IPS DF 4.7 (cell line): Measurements from ENCODE around the gene CPEB4.

ENCODE experiments used
- DNase-seq: peaks from one replicate; pipeline ENCODE4 v3.0.0-alpha.2; 2013; ENCODE audit warnings: low spot score; ENCODE audit errors: extremely low read depth

CPEB4 gene

DNA sequence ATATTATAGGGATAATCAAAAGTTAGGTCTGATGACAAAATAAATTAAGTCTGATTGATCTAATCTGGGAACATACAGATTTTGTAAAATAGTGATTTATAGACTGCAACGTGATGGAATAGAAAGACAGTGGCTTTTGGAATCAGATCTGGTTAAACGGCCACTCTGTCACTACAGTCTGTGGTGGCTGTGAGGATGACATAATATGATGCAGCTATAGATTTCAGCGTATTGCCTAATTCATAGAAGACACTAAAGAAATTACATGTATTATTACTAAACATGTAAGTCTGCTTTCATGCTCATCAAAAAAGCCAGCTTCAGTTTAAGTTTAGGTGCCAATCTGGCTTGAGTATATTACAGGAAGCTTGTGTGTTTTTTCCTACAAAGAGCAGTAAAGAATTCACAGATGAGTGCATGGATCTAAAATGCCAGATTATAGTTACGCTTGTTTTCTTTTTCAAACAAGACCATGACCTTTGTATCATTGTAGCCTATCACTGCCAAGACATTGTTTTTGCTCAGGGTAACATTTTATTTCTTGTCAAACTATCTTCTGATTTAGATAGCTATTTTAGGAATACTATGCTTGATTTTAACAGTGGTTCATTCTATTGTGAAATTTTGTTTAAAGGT lies 25.7 kb downstream of the CPEB4 start:
- DNase-seq = no peak

DNA sequence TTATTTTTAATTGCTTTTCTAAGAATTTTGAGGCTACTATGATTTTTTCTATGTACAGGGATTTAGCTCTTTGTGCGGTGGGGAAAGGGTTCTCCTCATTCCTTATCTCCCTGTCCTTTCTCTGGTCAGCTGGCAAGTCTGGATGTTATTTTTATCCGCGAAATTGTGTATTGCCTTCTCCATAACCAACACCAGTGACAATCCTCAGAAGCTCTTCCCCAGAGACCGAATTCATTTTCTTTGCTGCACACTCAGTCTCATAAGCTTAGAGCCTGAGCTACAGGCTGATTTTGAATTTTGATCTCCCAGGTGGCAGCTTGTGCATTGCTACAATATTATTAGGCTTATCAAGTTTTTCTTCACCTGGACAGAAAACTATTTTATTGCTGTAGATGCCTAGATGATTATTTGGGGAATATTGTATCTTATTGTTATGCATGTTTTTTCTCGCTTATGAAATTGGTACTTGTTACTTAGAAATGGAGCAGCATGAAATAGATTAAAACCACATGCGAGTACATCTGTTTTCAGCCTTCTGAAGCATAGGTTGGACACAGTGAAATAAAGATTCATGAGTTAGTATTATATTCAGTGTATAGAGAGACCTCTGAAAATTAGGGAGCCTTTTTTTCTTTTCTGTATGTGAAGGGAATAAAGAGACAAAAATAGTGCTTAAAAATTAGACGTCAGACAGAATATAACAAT lies 27.3 kb downstream of the CPEB4 start:
- no peak for DNase-seq

DNA sequence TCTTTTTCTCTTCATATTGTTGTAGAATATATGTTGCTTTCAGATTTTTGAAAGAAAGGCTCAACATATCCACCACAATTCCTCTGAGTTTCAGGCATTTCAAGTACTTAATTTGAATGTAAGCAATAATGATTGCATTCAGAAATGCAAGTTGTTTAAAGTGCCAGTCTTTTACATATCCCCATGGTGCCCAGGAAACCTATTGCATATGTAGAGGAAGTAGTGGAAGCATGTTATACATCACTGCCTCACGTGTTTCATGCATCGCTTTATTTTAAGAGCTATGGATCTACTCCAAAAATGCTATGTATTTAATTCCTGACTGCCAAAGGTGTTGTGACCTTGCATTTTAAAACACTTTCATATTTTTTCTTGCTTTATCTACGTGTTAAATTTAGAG lies 28.1 kb downstream of the CPEB4 start:
- no peak for DNase-seq

GRCh38 chr5:173917788-173918786 lies 29.9 kb downstream of the CPEB4 start:
- no peak for DNase-seq

GRCh38 chr5:173919443-173919842 lies 31.3 kb downstream of the CPEB4 start:
- no peak for DNase-seq

- no peak for DNase-seq
Measured at GRCh38 chr5:173920024-173920753, 32.0 kb downstream of the CPEB4 start.

- DNase-seq = no peak
Measured at GRCh38 chr5:173920866-173921555, 32.9 kb downstream of the CPEB4 start.

- no peak for DNase-seq
Measured at GRCh38 chr5:173922527-173922926, 34.4 kb downstream of the CPEB4 start.

GRCh38 chr5:173923218-173924095 lies 35.3 kb downstream of the CPEB4 start:
- no peak for DNase-seq

DNA sequence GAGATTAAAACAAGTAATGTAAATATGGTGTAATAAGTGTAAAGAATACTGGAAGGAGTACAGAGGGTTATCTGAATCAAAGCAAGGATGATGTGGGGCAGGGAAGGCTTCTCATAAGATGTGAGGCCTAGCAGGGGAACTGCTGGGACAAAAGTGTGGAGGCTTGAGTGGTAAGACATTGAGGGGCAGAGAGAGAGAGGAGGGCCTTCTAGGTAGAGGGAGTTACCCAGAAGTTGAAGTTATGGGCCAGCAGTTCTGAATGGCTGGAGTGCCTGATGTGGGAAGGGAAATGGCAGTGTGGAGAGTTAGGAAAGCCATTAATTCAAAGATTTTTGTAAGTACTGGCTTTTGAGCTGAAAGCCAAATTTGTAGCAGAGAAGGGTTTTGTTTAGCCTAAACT lies 36.8 kb downstream of the CPEB4 start:
- no peak for DNase-seq

DNA sequence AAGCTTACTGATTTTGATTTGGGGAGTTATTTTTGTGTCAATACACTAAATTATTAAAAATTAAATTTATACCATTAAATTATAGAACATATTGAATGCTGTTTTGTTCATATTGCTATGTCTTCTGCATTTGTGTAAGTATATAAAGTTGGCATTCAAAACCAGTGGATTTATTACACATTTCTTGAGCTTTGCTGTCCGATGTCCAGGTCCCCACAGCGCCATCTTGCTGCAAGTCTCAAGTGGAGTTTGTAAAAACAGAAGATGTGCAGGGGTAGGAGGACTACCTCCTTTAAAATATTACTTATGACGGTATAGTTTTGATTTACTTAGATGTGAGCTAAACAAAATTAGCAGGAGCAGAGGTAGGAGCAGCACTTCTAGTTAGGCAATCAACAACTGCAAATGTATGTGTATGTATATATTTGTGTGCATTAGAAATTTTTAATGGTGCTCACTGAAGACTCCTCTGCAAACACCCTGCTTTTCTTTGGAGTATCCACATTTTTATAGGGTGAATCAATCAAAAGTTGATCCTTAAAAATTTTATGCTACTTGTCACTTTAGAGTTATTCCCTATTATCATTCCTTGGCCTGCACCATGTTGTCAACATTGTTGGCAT lies 37.4 kb downstream of the CPEB4 start:
- no peak for DNase-seq

GRCh38 chr5:173926359-173926758 lies 38.2 kb downstream of the CPEB4 start:
- DNase-seq = no peak

GRCh38 chr5:173928871-173929574 lies 40.9 kb downstream of the CPEB4 start:
- no peak for DNase-seq

DNA sequence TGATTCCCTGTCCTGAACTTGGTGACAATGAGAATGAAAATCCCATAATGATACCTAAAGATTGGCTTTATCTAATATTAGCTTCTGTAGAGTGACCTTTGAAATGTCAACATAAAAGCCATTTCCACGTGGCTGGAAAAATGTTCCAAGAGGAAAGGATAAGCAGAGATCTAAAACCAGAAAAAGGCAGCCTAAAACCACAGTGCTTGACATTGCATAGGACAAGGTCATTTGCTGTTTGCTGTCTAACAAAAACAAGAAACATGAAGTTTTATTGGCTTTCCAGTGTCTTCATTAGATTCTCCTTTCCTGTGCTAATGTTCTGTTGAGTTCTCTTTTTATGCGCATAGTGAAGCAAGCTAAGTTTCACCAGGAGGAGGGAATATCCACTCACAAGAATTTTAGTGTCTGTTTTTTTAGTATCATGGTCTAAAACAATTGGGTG lies 44.6 kb downstream of the CPEB4 start:
- no peak for DNase-seq

GRCh38 chr5:173933901-173934300 lies 45.8 kb downstream of the CPEB4 start:
- no peak for DNase-seq

GRCh38 chr5:173935396-173935795 lies 47.2 kb downstream of the CPEB4 start:
- no peak for DNase-seq

DNA sequence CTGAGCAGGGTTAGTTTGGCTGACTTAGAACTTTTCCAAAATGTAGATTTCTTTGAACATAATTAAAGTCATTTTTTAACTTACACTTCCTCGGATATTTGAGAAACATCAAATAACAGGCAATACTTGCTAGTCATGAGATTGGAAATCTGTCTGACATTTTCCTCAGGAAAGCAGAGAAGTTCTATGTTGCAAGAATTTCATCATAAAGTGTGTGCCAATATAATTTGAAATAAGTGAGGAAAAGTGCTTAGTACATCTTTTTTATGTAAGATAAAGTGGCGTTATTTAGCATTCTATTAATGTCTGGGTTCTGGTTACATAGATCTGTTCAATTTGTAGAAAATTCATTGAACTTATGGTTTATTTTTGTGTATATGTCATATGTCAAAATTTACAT lies 52.1 kb downstream of the CPEB4 start:
- DNase-seq = no peak

DNA sequence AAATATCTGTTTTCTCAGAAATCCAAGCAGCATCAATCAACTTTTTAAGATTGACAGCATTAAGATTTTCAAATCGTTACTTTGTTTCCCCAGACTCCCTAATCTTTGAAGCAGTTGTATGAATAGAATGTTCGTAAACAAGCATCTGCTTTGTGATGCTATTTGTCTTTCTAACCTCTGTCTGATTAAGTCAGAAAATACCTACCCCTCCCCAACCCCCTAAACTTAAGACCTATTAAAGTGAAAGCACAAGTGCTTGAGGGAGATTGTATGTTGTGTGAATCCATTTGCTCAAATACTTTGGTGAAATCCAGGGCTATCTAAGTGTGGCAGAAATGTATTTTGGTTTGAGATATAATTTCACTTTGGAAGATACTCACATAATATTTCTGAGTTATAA lies 53.0 kb downstream of the CPEB4 start:
- no peak for DNase-seq
